ENCODE data around the gene SNPH. TPM values are rescaled to one million over a fixed set of nuclear protein-coding genes. Genes with fewer than 3 reads are reported as not detected.
A peak's percentile ranks its signal among the peaks of the same experiment; 100 is the strongest.

The SNPH gene
- total RNA-seq, 4 donors from 2014 or later, result 9.6 to 29.5 (median 17.3) TPM

DNA sequence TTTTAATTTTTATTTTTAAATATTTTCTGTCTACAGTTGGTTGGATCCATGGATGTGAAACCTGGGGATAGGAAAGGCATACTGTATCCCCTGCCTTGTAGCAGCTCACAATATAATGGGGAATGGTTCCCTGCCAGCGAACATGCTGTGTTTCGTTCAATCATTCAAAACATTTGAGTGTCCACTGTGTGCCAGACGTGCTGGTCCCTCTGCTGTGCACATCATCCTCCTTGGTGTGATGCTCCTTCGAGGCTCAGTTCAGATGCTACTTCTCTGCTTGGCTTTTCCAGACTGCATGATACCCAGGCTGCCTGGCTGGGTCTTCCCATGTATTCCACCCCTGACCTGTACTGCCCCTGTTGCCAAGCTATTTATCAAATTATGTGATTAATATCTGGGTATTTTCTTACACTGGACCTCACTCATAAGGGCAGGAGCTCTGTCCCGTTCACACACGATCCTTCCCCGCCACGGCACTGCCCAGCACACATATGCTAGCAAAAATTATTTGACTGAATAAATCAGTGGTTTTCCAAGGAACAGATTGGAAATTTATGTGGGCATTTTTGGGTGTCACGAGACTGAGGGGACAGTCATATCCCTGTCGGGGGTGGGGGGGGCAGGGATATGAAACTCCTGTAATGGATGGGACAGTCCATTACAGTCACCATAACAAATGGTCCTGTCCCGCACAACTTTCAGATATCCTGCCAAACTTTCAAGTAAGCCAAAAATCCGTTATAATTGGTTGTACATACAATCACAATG lies 57.9 kb downstream of the SNPH start:
- no peak for DNase-seq (ENCODE audit: extremely low spot score)
- intact Hi-C loops (cut with DNase I), result no loop called here
- H3K36me3 ChIP-seq, result peaks cover 0 to 3% (median 0%) of the 10 kb centered on the region in 4 donors
- peak overlapping the region in 1 of 4 donors; percentile 70 for H3K4me3 ChIP-seq
- peaks cover 0 to 9% (median 0%) of the 10 kb centered on the region in 4 donors for H3K27me3 ChIP-seq
- 68% methylated on average over 12 of the region's 12 CpGs for WGBS
- no peaks in the 10 kb centered on the region for H3K9me3 ChIP-seq
- peak overlapping the region; percentile 93 to 99 (median 96) for H3K27ac ChIP-seq (replicated peaks in 1 of 4)
- peaks cover 45 to 60% (median 53%) of the 10 kb centered on the region in 4 donors for H3K4me1 ChIP-seq
- TF ChIP-seq EP300 (IDR thresholded peaks at IDR 0.05) (no peak), POLR2AphosphoS5 (IDR thresholded peaks at IDR 0.05) (no peak), POLR2A (IDR thresholded peaks at IDR 0.05; ENCODE audit: low read depth) (no peak)
- TF ChIP-seq, protein P1, sequence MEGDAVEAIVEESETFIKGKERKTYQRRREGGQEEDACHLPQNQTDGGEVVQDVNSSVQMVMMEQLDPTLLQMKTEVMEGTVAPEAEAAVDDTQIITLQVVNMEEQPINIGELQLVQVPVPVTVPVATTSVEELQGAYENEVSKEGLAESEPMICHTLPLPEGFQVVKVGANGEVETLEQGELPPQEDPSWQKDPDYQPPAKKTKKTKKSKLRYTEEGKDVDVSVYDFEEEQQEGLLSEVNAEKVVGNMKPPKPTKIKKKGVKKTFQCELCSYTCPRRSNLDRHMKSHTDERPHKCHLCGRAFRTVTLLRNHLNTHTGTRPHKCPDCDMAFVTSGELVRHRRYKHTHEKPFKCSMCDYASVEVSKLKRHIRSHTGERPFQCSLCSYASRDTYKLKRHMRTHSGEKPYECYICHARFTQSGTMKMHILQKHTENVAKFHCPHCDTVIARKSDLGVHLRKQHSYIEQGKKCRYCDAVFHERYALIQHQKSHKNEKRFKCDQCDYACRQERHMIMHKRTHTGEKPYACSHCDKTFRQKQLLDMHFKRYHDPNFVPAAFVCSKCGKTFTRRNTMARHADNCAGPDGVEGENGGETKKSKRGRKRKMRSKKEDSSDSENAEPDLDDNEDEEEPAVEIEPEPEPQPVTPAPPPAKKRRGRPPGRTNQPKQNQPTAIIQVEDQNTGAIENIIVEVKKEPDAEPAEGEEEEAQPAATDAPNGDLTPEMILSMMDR (IDR thresholded peaks at IDR 0.05), result no peak

DNA sequence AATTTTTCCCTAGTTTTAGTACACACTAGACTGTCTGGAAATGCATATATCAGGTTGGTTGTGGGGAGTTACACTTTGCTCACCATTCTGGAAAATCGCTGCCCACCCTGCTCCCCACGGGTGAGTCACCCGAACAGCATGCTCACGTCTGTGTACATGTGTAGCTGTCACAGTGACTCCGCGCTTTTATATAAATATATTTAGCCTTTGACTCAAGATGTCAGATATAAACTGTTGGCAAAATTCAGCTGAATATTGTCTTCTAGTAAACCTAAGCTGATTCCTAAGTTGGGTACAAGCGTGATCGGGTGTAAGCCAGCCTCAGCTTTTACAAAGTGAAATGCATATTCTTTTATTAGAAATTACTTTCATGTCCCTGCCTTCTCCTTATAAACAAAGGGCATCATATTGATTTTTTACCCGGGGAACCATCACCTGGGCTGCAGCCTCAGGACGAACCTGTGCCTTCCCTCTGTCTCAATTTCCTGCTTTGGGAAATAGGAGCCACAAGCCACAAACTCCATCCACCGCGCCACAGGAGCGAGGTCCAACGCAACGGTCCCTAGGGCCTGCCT lies 58.6 kb downstream of the SNPH start:
- 15% methylated on average over 15 of the region's 15 CpGs for WGBS
- no peak for DNase-seq (ENCODE audit: extremely low spot score)
- peaks cover 52 to 67% (median 59%) of the 10 kb centered on the region in 4 donors for H3K4me1 ChIP-seq
- intact Hi-C loops (cut with DNase I), result loop anchor here (5.0 kb wide), 1 partner anchor 143 kb away; the partner anchor contains the start of gene NSFL1C
- H3K36me3 ChIP-seq, result peaks cover 0 to 4% (median 0%) of the 10 kb centered on the region in 4 donors
- TF ChIP-seq POLR2AphosphoS5 (IDR thresholded peaks at IDR 0.05), result no peak
- peak overlapping the region; percentile 93 to 99 (median 96) for H3K27ac ChIP-seq (replicated peaks in 1 of 4)
- H3K4me3 ChIP-seq, result peak overlapping the region; percentile 70 to 89 (median 78)
- H3K27me3 ChIP-seq, result peaks cover 0 to 9% (median 0%) of the 10 kb centered on the region in 4 donors
- no peaks in the 10 kb centered on the region for H3K9me3 ChIP-seq

DNA sequence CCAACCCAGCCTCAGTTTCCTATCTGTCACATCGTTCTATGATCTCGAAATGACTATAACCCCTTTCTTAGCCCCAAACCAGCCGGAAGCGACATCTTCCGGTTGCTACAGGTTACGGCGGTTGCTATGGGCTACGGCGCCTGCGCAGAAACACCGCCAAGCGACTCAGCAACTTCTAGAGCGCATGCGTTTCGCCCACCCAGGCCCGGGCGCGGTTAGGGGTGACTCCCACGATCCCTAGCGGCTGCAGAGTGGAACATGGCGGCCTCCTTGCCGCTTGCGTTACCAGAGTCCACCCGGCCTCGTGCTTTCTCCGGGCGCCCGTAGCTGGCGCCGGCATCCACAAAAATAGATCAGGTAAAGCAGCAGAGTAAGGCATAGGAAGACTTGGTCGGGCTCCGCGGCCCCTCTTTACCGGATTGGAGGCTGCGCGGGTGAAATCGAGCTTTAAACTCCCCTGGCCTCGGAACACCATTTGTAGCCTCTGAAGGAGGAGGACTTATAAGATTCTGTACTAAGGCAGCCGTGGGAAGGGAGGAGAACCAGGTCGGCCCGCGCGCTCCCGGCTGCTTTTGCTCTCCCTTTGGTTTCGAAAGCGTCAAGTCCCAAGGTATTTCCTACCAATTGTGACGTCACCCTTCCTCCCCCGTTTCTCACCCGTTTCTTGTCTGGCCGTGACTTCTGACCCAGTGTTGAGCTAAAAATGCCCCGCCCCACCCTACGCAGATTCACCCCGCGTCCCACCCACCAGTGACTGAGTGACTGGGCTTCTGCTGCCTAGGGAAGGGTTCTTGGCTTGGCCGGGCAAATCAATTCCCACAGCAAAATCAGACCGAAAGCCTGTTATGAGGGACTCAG lies 59.3 kb downstream of the SNPH start:
- H3K4me3 ChIP-seq, result peak overlapping the region; percentile 70 to 89 (median 78)
- intact Hi-C loops (cut with DNase I), result loop anchor here (2.0 to 5.0 kb wide), 2 partner anchors 67 to 142 kb away; partner anchors contain the start of genes FKBP1A and NSFL1C
- peaks cover 59 to 74% (median 66%) of the 10 kb centered on the region in 4 donors for H3K4me1 ChIP-seq
- TF ChIP-seq POLR2AphosphoS5 (IDR thresholded peaks at IDR 0.05) (peak; percentile 95 to 97), EP300 (IDR thresholded peaks at IDR 0.05) (no peak), POLR2A (IDR thresholded peaks at IDR 0.05; ENCODE audit: low read depth) (peak; percentile 94)
- TF ChIP-seq, protein P1 (IDR thresholded peaks at IDR 0.05), result peak in 2 of 3 experiments; percentile 25 to 40
- H3K36me3 ChIP-seq, result peaks cover 0 to 4% (median 0%) of the 10 kb centered on the region in 4 donors
- H3K27me3 ChIP-seq, result peaks cover 0 to 9% (median 0%) of the 10 kb centered on the region in 4 donors
- peak; percentile 99 for DNase-seq (ENCODE audit: extremely low spot score)
- WGBS, result 2% methylated on average over 46 of the region's 56 CpGs
- H3K27ac ChIP-seq (replicated peaks in 1 of 4), result peak overlapping the region; percentile 93 to 99 (median 96)
- no peaks in the 10 kb centered on the region for H3K9me3 ChIP-seq

DNA sequence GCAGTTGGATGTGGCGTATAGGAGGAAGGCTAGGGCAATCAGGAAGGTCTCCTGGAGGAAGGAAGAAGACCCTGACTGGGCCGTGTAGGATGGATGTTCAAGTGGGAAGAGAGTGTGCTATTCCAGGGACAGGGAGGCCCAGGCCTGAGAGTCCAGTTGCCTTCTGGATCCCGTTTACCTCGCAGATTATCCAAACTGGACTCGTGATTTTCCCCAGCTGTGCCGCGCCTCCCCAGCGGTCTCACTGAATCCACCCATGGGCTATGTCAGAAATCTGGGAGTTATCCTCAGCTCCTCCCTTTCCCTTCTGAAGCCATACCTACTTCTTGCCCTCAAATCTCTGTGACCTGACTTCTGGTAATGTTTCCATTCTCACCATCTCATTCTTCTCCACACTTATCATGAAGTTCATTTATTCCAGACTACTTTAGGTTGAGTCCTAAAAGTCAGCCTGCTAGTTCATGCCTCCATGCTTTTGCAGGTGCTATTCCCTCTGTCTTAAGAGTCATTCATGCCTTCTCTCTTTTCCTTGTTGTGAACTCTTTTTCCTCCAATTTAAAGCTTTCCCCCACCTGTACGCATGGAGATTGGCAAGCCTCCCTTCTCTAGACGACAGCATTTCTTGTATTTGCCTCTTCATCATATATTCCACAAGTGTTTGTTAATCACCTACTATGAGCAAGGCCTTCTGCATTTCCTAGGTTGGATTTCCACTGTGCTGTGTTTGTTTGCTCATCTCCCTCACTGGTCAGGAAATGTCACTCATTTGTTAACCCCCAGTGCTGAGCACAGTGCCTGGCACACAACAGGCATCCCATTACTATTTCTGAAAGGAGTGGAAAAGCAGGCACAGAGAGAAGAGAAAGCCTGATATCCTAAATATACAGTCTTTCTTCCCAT lies 60.2 kb downstream of the SNPH start:
- TF ChIP-seq, protein P1 (IDR thresholded peaks at IDR 0.05), result no peak
- TF ChIP-seq POLR2A (IDR thresholded peaks at IDR 0.05; ENCODE audit: low read depth) (no peak), EP300 (IDR thresholded peaks at IDR 0.05) (no peak)
- 31% methylated on average over 10 of the region's 10 CpGs for WGBS
- peak; percentile 86 for DNase-seq (ENCODE audit: extremely low spot score)
- intact Hi-C loops (cut with DNase I), result loop anchor here (2.0 to 5.0 kb wide), 2 partner anchors 67 to 141 kb away; partner anchors contain the start of genes FKBP1A and NSFL1C
- H3K9me3 ChIP-seq, result no peaks in the 10 kb centered on the region
- peak overlapping the region; percentile 93 to 99 (median 96) for H3K27ac ChIP-seq (replicated peaks in 1 of 4)
- H3K36me3 ChIP-seq, result peaks cover 0 to 4% (median 0%) of the 10 kb centered on the region in 4 donors
- H3K4me3 ChIP-seq, result peak overlapping the region; percentile 70 to 89 (median 78)
- H3K4me1 ChIP-seq, result peaks cover 67 to 83% (median 73%) of the 10 kb centered on the region in 4 donors
- H3K27me3 ChIP-seq, result peaks cover 0 to 3% (median 0%) of the 10 kb centered on the region in 4 donors

All from esophagus muscularis mucosa (tissue), 4 donors.